ENCODE measurements around the gene BCKDHB. TPM values are rescaled to one million over a fixed set of nuclear protein-coding genes. Genes with fewer than 3 reads are reported as not detected.

The BCKDHB gene
- total and polyA plus RNA-seq, 2 experiments from 2014 or later, result 32.1 to 42.7 TPM

GRCh38 chr6:80144753-80145315, 38.4 kb downstream of the BCKDHB start:
- no peak for ATAC-seq
- Histone ChIP-seq H3K27me3 (ENCODE audit: insufficient read depth) (no peaks in the 10 kb centered on the region), H3K4me2 (no peak overlapping the region), H3K27ac (ENCODE audit: low read depth) (no peak overlapping the region), H2AFZ (no peak overlapping the region), H3K9me2 (ENCODE audit: insufficient read depth) (no peaks in the 10 kb centered on the region), H4K20me1 (replicated peaks; ENCODE audit: insufficient read depth) (no peaks in the 10 kb centered on the region; the same call in 1 of the 2 replicates), H3K36me3 (ENCODE audit: insufficient read depth) (no peaks in the 10 kb centered on the region; the same call in none of the 2 replicates), H3K4me1 (ENCODE audit: insufficient read depth) (no peaks in the 10 kb centered on the region), H3K79me2 (replicated peaks; ENCODE audit: insufficient read depth) (no peaks in the 10 kb centered on the region; the same call in 1 of the 2 replicates), H3F3A (replicated peaks; ENCODE audit: low read depth) (no peaks in the 10 kb centered on the region), H3K4me3 (no peak overlapping the region)
- TF ChIP-seq EZH2 (IDR thresholded peaks at IDR 0.05; ENCODE audit: low read depth, unreplicated experiment), result no peak
- TF ChIP-seq EZH2phosphoT487 (IDR thresholded peaks at IDR 0.05; ENCODE audit: unreplicated experiment), result no peak
- TF ChIP-seq ZNF331 (CRISPR knock-in tag; IDR thresholded peaks at IDR 0.05; ENCODE audit: low read depth), result no peak
- TF ChIP-seq ZNF114 (CRISPR knock-in tag; IDR thresholded peaks at IDR 0.05), result no peak
- no peak for TF ChIP-seq CREB1 (CRISPR knock-in tag; IDR thresholded peaks at IDR 0.05; ENCODE audit: low read depth)
- no peak for TF ChIP-seq CTCF (conservative IDR thresholded peaks at IDR 0.05; ENCODE audit: low read depth in 2 of 2)
- Mint-ChIP-seq H3K27ac (no peak overlapping the region), H3K36me3 (ENCODE audit: low read depth) (peaks cover 29% of the 10 kb centered on the region), H3K27me3 (ENCODE audit: insufficient read depth, low read depth, poor library complexity) (peaks cover under 1% of the 10 kb centered on the region), H3K9me3 (no peaks in the 10 kb centered on the region; the same call in 1 of the 3 replicates), H3K4me3 (no peak overlapping the region), H3K4me1 (no peaks in the 10 kb centered on the region)
- no peak for DNase-seq (ENCODE audit: low spot score)

- Histone ChIP-seq H2AFZ (no peak overlapping the region), H3K4me2 (no peak overlapping the region), H3K4me3 (no peak overlapping the region), H3F3A (replicated peaks; ENCODE audit: low read depth) (no peaks in the 10 kb centered on the region), H3K9me2 (ENCODE audit: insufficient read depth) (no peaks in the 10 kb centered on the region), H3K79me2 (replicated peaks; ENCODE audit: insufficient read depth) (no peaks in the 10 kb centered on the region; the same call in 1 of the 2 replicates), H3K27me3 (ENCODE audit: insufficient read depth) (no peaks in the 10 kb centered on the region), H3K27ac (ENCODE audit: low read depth) (no peak overlapping the region), H3K36me3 (ENCODE audit: insufficient read depth) (no peaks in the 10 kb centered on the region; the same call in 1 of the 2 replicates), H3K4me1 (ENCODE audit: insufficient read depth) (no peaks in the 10 kb centered on the region), H4K20me1 (replicated peaks; ENCODE audit: insufficient read depth) (no peaks in the 10 kb centered on the region; the same call in 1 of the 2 replicates)
- no peak overlapping the region for H3K27ac Mint-ChIP-seq
- no peaks in the 10 kb centered on the region for H3K4me1 Mint-ChIP-seq
- no peak overlapping the region for H3K4me3 Mint-ChIP-seq
- ATAC-seq (no peak), DNase-seq (ENCODE audit: low spot score) (no peak)
- H3K27me3 Mint-ChIP-seq (ENCODE audit: insufficient read depth, low read depth, poor library complexity), result peaks cover 2% of the 10 kb centered on the region
- peaks cover 31% of the 10 kb centered on the region for H3K36me3 Mint-ChIP-seq (ENCODE audit: low read depth)
- H3K9me3 Mint-ChIP-seq, result no peaks in the 10 kb centered on the region; the same call in 1 of the 3 replicates
- TF ChIP-seq NANOG (IDR thresholded peaks at IDR 0.05; ENCODE audit: borderline replicate concordance) (no peak), ZNF114 (CRISPR knock-in tag; IDR thresholded peaks at IDR 0.05) (no peak), REST (IDR thresholded peaks at IDR 0.05; ENCODE audit: unreplicated experiment) (no peak), EZH2 (IDR thresholded peaks at IDR 0.05; ENCODE audit: low read depth, unreplicated experiment) (no peak), EZH2phosphoT487 (IDR thresholded peaks at IDR 0.05; ENCODE audit: unreplicated experiment) (no peak), CTCF (conservative IDR thresholded peaks at IDR 0.05; ENCODE audit: low read depth in 2 of 2) (no peak), CREB1 (CRISPR knock-in tag; IDR thresholded peaks at IDR 0.05; ENCODE audit: low read depth) (no peak)
Measured at GRCh38 chr6:80145509-80145908, 39.0 kb downstream of the BCKDHB start.
